Measurements from ENCODE around the gene CAVIN2. TPM values are rescaled to one million over a fixed set of nuclear protein-coding genes. Genes with fewer than 3 reads are reported as not detected.

Gene CAVIN2
- total RNA-seq, 1 donor from 2014 or later, result not detected

GRCh38 chr2:191831410-191831994 lies 15.4 kb downstream of the CAVIN2 start:
- Mint-ChIP-seq H3K36me3 (ENCODE audit: low read depth) (no peaks in the 10 kb centered on the region), H3K4me1 (ENCODE audit: low read depth) (no peaks in the 10 kb centered on the region), H3K4me3 (no peak overlapping the region), H3K27me3 (ENCODE audit: insufficient read depth) (peaks cover 21% of the 10 kb centered on the region), H3K9me3 (no peaks in the 10 kb centered on the region), H3K27ac (no peak overlapping the region)
- DNase-seq (ENCODE audit: low spot score), result no peak
- intact Hi-C loops (cut with micrococcal nuclease), result no loop called here

- no peaks in the 10 kb centered on the region for H3K36me3 Mint-ChIP-seq (ENCODE audit: low read depth)
- no peaks in the 10 kb centered on the region for H3K9me3 Mint-ChIP-seq
- no peak overlapping the region for H3K4me3 Mint-ChIP-seq
- no peak for DNase-seq (ENCODE audit: low spot score)
- intact Hi-C loops (cut with micrococcal nuclease), result no loop called here
- H3K4me1 Mint-ChIP-seq (ENCODE audit: low read depth), result no peaks in the 10 kb centered on the region
- H3K27me3 Mint-ChIP-seq (ENCODE audit: insufficient read depth), result peaks cover 22% of the 10 kb centered on the region
- no peak overlapping the region for H3K27ac Mint-ChIP-seq
These were observed 22.5 kb downstream of the CAVIN2 start for GRCh38 chr2:191824398-191824797.

GRCh38 chr2:191821078-191821477 lies 25.8 kb downstream of the CAVIN2 start:
- H3K27me3 Mint-ChIP-seq (ENCODE audit: insufficient read depth), result peaks cover 15% of the 10 kb centered on the region
- no peak overlapping the region for H3K4me3 Mint-ChIP-seq

GRCh38 chr2:191818725-191819350 lies 28.1 kb downstream of the CAVIN2 start:
- Mint-ChIP-seq H3K4me3 (no peak overlapping the region), H3K27ac (no peak overlapping the region), H3K4me1 (ENCODE audit: low read depth) (no peaks in the 10 kb centered on the region), H3K27me3 (ENCODE audit: insufficient read depth) (peaks cover 17% of the 10 kb centered on the region), H3K36me3 (ENCODE audit: low read depth) (no peaks in the 10 kb centered on the region), H3K9me3 (no peaks in the 10 kb centered on the region)
- DNase-seq (ENCODE audit: low spot score), result no peak
- intact Hi-C loops (cut with micrococcal nuclease), result loop anchor here (10.0 kb wide), 1 partner anchor 196 kb away; no protein-coding TSS in a partner anchor

More at GRCh38 chr2:191821078-191821477, 25.8 kb downstream of the CAVIN2 start:
- intact Hi-C loops (cut with micrococcal nuclease), result no loop called here
- no peaks in the 10 kb centered on the region for H3K4me1 Mint-ChIP-seq (ENCODE audit: low read depth)
- no peaks in the 10 kb centered on the region for H3K9me3 Mint-ChIP-seq
- H3K36me3 Mint-ChIP-seq (ENCODE audit: low read depth), result no peaks in the 10 kb centered on the region
- no peak overlapping the region for H3K27ac Mint-ChIP-seq
- no peak for DNase-seq (ENCODE audit: low spot score)

GRCh38 chr2:191818133-191818532 lies 28.8 kb downstream of the CAVIN2 start:
- Mint-ChIP-seq H3K9me3 (no peaks in the 10 kb centered on the region), H3K4me1 (ENCODE audit: low read depth) (no peaks in the 10 kb centered on the region), H3K4me3 (no peak overlapping the region), H3K36me3 (ENCODE audit: low read depth) (no peaks in the 10 kb centered on the region), H3K27me3 (ENCODE audit: insufficient read depth) (peaks cover 22% of the 10 kb centered on the region), H3K27ac (no peak overlapping the region)
- DNase-seq (ENCODE audit: low spot score), result no peak
- intact Hi-C loops (cut with micrococcal nuclease), result loop anchor here (10.0 kb wide), 1 partner anchor 197 kb away; no protein-coding TSS in a partner anchor

- Mint-ChIP-seq H3K27ac (no peak overlapping the region), H3K4me1 (ENCODE audit: low read depth) (no peaks in the 10 kb centered on the region), H3K36me3 (ENCODE audit: low read depth) (no peaks in the 10 kb centered on the region), H3K4me3 (no peak overlapping the region), H3K27me3 (ENCODE audit: insufficient read depth) (peaks cover 26% of the 10 kb centered on the region), H3K9me3 (no peaks in the 10 kb centered on the region)
- DNase-seq (ENCODE audit: low spot score), result no peak
- intact Hi-C loops (cut with micrococcal nuclease), result loop anchor here (10.0 kb wide), 1 partner anchor 200 kb away; no protein-coding TSS in a partner anchor
These were observed 31.9 kb downstream of the CAVIN2 start for GRCh38 chr2:191815010-191815409.

GRCh38 chr2:191813943-191814342 lies 32.9 kb downstream of the CAVIN2 start:
- no peaks in the 10 kb centered on the region for H3K9me3 Mint-ChIP-seq
- no peak overlapping the region for H3K4me3 Mint-ChIP-seq
- intact Hi-C loops (cut with micrococcal nuclease), result loop anchor here (2.0 to 10.0 kb wide), 2 partner anchors 201 to 259 kb away; no protein-coding TSS in a partner anchor
- H3K27ac Mint-ChIP-seq, result no peak overlapping the region
- no peaks in the 10 kb centered on the region for H3K4me1 Mint-ChIP-seq (ENCODE audit: low read depth)
- H3K27me3 Mint-ChIP-seq (ENCODE audit: insufficient read depth), result peaks cover 26% of the 10 kb centered on the region
- H3K36me3 Mint-ChIP-seq (ENCODE audit: low read depth), result no peaks in the 10 kb centered on the region
- no peak for DNase-seq (ENCODE audit: low spot score)

- no peaks in the 10 kb centered on the region for H3K9me3 Mint-ChIP-seq
- H3K4me3 Mint-ChIP-seq, result no peak overlapping the region
- no peaks in the 10 kb centered on the region for H3K36me3 Mint-ChIP-seq (ENCODE audit: low read depth)
- intact Hi-C loops (cut with micrococcal nuclease), result loop anchor here (1.0 to 10.0 kb wide), 3 partner anchors 203 to 350 kb away; no protein-coding TSS in a partner anchor
- no peak overlapping the region for H3K27ac Mint-ChIP-seq
- peaks cover 21% of the 10 kb centered on the region for H3K27me3 Mint-ChIP-seq (ENCODE audit: insufficient read depth)
- H3K4me1 Mint-ChIP-seq (ENCODE audit: low read depth), result no peaks in the 10 kb centered on the region
- DNase-seq (ENCODE audit: low spot score), result no peak
These were observed 34.9 kb downstream of the CAVIN2 start for GRCh38 chr2:191811807-191812602.

GRCh38 chr2:191806396-191806795 lies 40.5 kb downstream of the CAVIN2 start:
- H3K36me3 Mint-ChIP-seq (ENCODE audit: low read depth), result no peaks in the 10 kb centered on the region
- intact Hi-C loops (cut with micrococcal nuclease), result no loop called here
- no peaks in the 10 kb centered on the region for H3K9me3 Mint-ChIP-seq
- no peak overlapping the region for H3K27ac Mint-ChIP-seq
- no peak for DNase-seq (ENCODE audit: low spot score)
- H3K4me3 Mint-ChIP-seq, result no peak overlapping the region
- H3K27me3 Mint-ChIP-seq (ENCODE audit: insufficient read depth), result peaks cover 15% of the 10 kb centered on the region
- peaks cover 4% of the 10 kb centered on the region for H3K4me1 Mint-ChIP-seq (ENCODE audit: low read depth)

GRCh38 chr2:191804766-191805165 lies 42.1 kb downstream of the CAVIN2 start:
- Mint-ChIP-seq H3K27ac (no peak overlapping the region), H3K4me1 (ENCODE audit: low read depth) (peaks cover 4% of the 10 kb centered on the region), H3K9me3 (no peaks in the 10 kb centered on the region), H3K36me3 (ENCODE audit: low read depth) (no peaks in the 10 kb centered on the region), H3K27me3 (ENCODE audit: insufficient read depth) (peaks cover 16% of the 10 kb centered on the region), H3K4me3 (no peak overlapping the region)
- intact Hi-C loops (cut with micrococcal nuclease), result no loop called here
- no peak for DNase-seq (ENCODE audit: low spot score)

- Mint-ChIP-seq H3K4me1 (ENCODE audit: low read depth) (peaks cover 4% of the 10 kb centered on the region), H3K4me3 (no peak overlapping the region), H3K27ac (no peak overlapping the region), H3K9me3 (no peaks in the 10 kb centered on the region), H3K36me3 (ENCODE audit: low read depth) (no peaks in the 10 kb centered on the region), H3K27me3 (ENCODE audit: insufficient read depth) (peaks cover 19% of the 10 kb centered on the region)
- intact Hi-C loops (cut with micrococcal nuclease), result no loop called here
- no peak for DNase-seq (ENCODE audit: low spot score)
These were observed 43.9 kb downstream of the CAVIN2 start for GRCh38 chr2:191803007-191803406.

- intact Hi-C loops (cut with micrococcal nuclease), result no loop called here
- no peak overlapping the region for H3K4me3 Mint-ChIP-seq
- H3K4me1 Mint-ChIP-seq (ENCODE audit: low read depth), result peaks cover 4% of the 10 kb centered on the region
- no peaks in the 10 kb centered on the region for H3K36me3 Mint-ChIP-seq (ENCODE audit: low read depth)
- peaks cover 19% of the 10 kb centered on the region for H3K27me3 Mint-ChIP-seq (ENCODE audit: insufficient read depth)
- no peak overlapping the region for H3K27ac Mint-ChIP-seq
- H3K9me3 Mint-ChIP-seq, result no peaks in the 10 kb centered on the region
- no peak for DNase-seq (ENCODE audit: low spot score)
These were observed 44.7 kb downstream of the CAVIN2 start for GRCh38 chr2:191802180-191802579.

GRCh38 chr2:191800874-191801273 lies 46.0 kb downstream of the CAVIN2 start:
- intact Hi-C loops (cut with micrococcal nuclease), result no loop called here
- peaks cover 21% of the 10 kb centered on the region for H3K27me3 Mint-ChIP-seq (ENCODE audit: insufficient read depth)
- no peaks in the 10 kb centered on the region for H3K4me1 Mint-ChIP-seq (ENCODE audit: low read depth)
- no peaks in the 10 kb centered on the region for H3K36me3 Mint-ChIP-seq (ENCODE audit: low read depth)
- H3K9me3 Mint-ChIP-seq, result no peaks in the 10 kb centered on the region
- H3K4me3 Mint-ChIP-seq, result no peak overlapping the region
- DNase-seq (ENCODE audit: low spot score), result no peak
- no peak overlapping the region for H3K27ac Mint-ChIP-seq
